ENCODE results near the gene MAP4K3. TPM values are rescaled to one million over a fixed set of nuclear protein-coding genes. Genes with fewer than 3 reads are reported as not detected.
"Not testable (repeated sequence)": the region's sequence is repeated elsewhere in the genome, so short reads cannot be mapped to it uniquely, and the experiment has no call there.

The MAP4K3 gene
- total RNA-seq, 1 experiment from 2014 or later, result 21.4 TPM

- Histone ChIP-seq H3K4me2 (ENCODE audit: low read length) (no peak overlapping the region), H3K4me3 (replicated peaks in 1 of 2; ENCODE audit: low read depth in 1 of 2, low read length in 2 of 2) (no peak overlapping the region), H3K4me1 (ENCODE audit: control insufficient read depth in 1 of 2, insufficient read depth in 2 of 2, low read length in 2 of 2) (no peaks in the 10 kb centered on the region), H3K79me2 (ENCODE audit: insufficient read depth, low read length) (no peaks in the 10 kb centered on the region), H3K9me2 (ENCODE audit: insufficient read depth) (no peaks in the 10 kb centered on the region), H3K9ac (ENCODE audit: low read length) (no peak overlapping the region), H3K9me3 (ENCODE audit: control insufficient read depth in 1 of 2, insufficient read depth in 1 of 2, low read depth in 1 of 2, low read length in 2 of 2) (no peaks in the 10 kb centered on the region), H2AFZ (ENCODE audit: low read depth, low read length, poor library complexity, severe bottlenecking) (no peak overlapping the region), H3K36me3 (ENCODE audit: control insufficient read depth in 1 of 2, insufficient read depth in 2 of 2, low read length in 2 of 2) (peaks cover 0 to 4% of the 10 kb centered on the region in 2 experiments; a peak in 1 of 4 replicates), H3K27me3 (ENCODE audit: insufficient read depth, low read length) (no peaks in the 10 kb centered on the region), H3K27ac (ENCODE audit: low read depth, low read length) (no peak overlapping the region), H4K20me1 (ENCODE audit: insufficient read depth) (no peaks in the 10 kb centered on the region)
- no peak for DNase-seq (ENCODE audit: low read depth, low spot score)
- no TSS peak for BruUV-seq (replicated peaks)
- POLR2A ChIA-PET, result no interaction called here
- CTCF ChIA-PET, result no interaction called here
- no peak for TF ChIP-seq ZBTB33 (IDR thresholded peaks at IDR 0.05; ENCODE audit: extremely low read depth, insufficient replicate concordance, low read length)
- intact Hi-C loops (cut with micrococcal nuclease), result no loop called here
- RAD21 ChIA-PET (ENCODE audit: low non-redundant PET in 1 of 2, low total read pairs in 2 of 2, uncharacterized antibody in 2 of 2, unreplicated experiment in 2 of 2), result no interaction called here
- no peak for ATAC-seq
These were observed 189.5 kb downstream of the MAP4K3 start for GRCh38 chr2:39247512-39248043.

GRCh38 chr2:39246382-39246980 lies 190.6 kb downstream of the MAP4K3 start:
- BruUV-seq (replicated peaks), result no TSS peak
- intact Hi-C loops (cut with micrococcal nuclease), result no loop called here
- Histone ChIP-seq H3K36me3 (ENCODE audit: control insufficient read depth in 1 of 2, insufficient read depth in 2 of 2, low read length in 2 of 2) (peaks cover 0 to 1% of the 10 kb centered on the region in 2 experiments; a peak in 1 of 4 replicates), H3K9me2 (ENCODE audit: insufficient read depth) (no peaks in the 10 kb centered on the region), H3K4me2 (ENCODE audit: low read length) (no peak overlapping the region), H3K27me3 (ENCODE audit: insufficient read depth, low read length) (no peaks in the 10 kb centered on the region), H4K20me1 (ENCODE audit: insufficient read depth) (no peaks in the 10 kb centered on the region), H3K9ac (ENCODE audit: low read length) (no peak overlapping the region), H3K9me3 (ENCODE audit: control insufficient read depth in 1 of 2, insufficient read depth in 1 of 2, low read depth in 1 of 2, low read length in 2 of 2) (no peaks in the 10 kb centered on the region), H3K27ac (ENCODE audit: low read depth, low read length) (no peak overlapping the region), H3K79me2 (ENCODE audit: insufficient read depth, low read length) (no peaks in the 10 kb centered on the region), H3K4me3 (replicated peaks in 1 of 2; ENCODE audit: low read depth in 1 of 2, low read length in 2 of 2) (no peak overlapping the region), H3K4me1 (ENCODE audit: control insufficient read depth in 1 of 2, insufficient read depth in 2 of 2, low read length in 2 of 2) (no peaks in the 10 kb centered on the region), H2AFZ (ENCODE audit: low read depth, low read length, poor library complexity, severe bottlenecking) (no peak overlapping the region)
- ATAC-seq, result no peak
- POLR2A ChIA-PET, result no interaction called here
- TF ChIP-seq POLR2AphosphoS5 (IDR thresholded peaks at IDR 0.05; ENCODE audit: low read depth, low read length), result 0 out of 2 replicates have a peak, but pooled peaks have one; percentile 10
- TF ChIP-seq EZH2phosphoT487 (IDR thresholded peaks at IDR 0.05; ENCODE audit: borderline replicate concordance), result no peak
- RAD21 ChIA-PET (ENCODE audit: low non-redundant PET in 1 of 2, low total read pairs in 2 of 2, uncharacterized antibody in 2 of 2, unreplicated experiment in 2 of 2), result no interaction called here
- no peak for DNase-seq (ENCODE audit: low read depth, low spot score)
- CTCF ChIA-PET, result no interaction called here

- H2AFZ ChIP-seq (ENCODE audit: low read depth, low read length, poor library complexity, severe bottlenecking); ATAC-seq; H3K36me3 ChIP-seq (ENCODE audit: control insufficient read depth in 1 of 2, insufficient read depth in 2 of 2, low read length in 2 of 2); H3K4me3 ChIP-seq (replicated peaks in 1 of 2; ENCODE audit: low read depth in 1 of 2, low read length in 2 of 2); H3K27ac ChIP-seq (ENCODE audit: low read depth, low read length); H3K27me3 ChIP-seq (ENCODE audit: insufficient read depth, low read length); POLR2A ChIA-PET; intact Hi-C loops (cut with micrococcal nuclease); H3K4me1 ChIP-seq (ENCODE audit: control insufficient read depth in 1 of 2, insufficient read depth in 2 of 2, low read length in 2 of 2); RAD21 ChIA-PET (ENCODE audit: low non-redundant PET in 1 of 2, low total read pairs in 2 of 2, uncharacterized antibody in 2 of 2, unreplicated experiment in 2 of 2); H3K79me2 ChIP-seq (ENCODE audit: insufficient read depth, low read length); H4K20me1 ChIP-seq (ENCODE audit: insufficient read depth); H3K9me2 ChIP-seq (ENCODE audit: insufficient read depth); DNase-seq (ENCODE audit: low read depth, low spot score); CTCF ChIA-PET; BruUV-seq (replicated peaks); H3K9me3 ChIP-seq (ENCODE audit: control insufficient read depth in 1 of 2, insufficient read depth in 1 of 2, low read depth in 1 of 2, low read length in 2 of 2); H3K9ac ChIP-seq (ENCODE audit: low read length); H3K4me2 ChIP-seq (ENCODE audit: low read length): not testable (repeated sequence)
These were observed 192.0 kb downstream of the MAP4K3 start for GRCh38 chr2:39244963-39245625.
